ENCODE data around the gene PHF10.

PHF10 gene

GRCh38 chr6:169738204-169738975 lies 14.1 kb upstream of the PHF10 start:
- no peak for TF ChIP-seq CTCF (IDR thresholded peaks at IDR 0.05; ENCODE audit: low read depth, low read length, missing control alignments)
- H3K4me3 ChIP-seq (ENCODE audit: low read depth, low read length) = no peak overlapping the region
- DNase-seq (ENCODE audit: low read depth) = no peak

- DNase-seq (ENCODE audit: low read depth) = no peak
- TF ChIP-seq CTCF (IDR thresholded peaks at IDR 0.05; ENCODE audit: low read depth, low read length, missing control alignments) = no peak
- H3K4me3 ChIP-seq (ENCODE audit: low read depth, low read length) = no peak overlapping the region
Observed at GRCh38 chr6:169729961-169730360, 5.7 kb upstream of the PHF10 start.

GRCh38 chr6:169726963-169727362 lies 2.7 kb upstream of the PHF10 start:
- no peak overlapping the region for H3K4me3 ChIP-seq (ENCODE audit: low read depth, low read length)
- DNase-seq (ENCODE audit: low read depth) = no peak
- no peak for TF ChIP-seq CTCF (IDR thresholded peaks at IDR 0.05; ENCODE audit: low read depth, low read length, missing control alignments)

GRCh38 chr6:169726049-169726400 lies 1.7 kb upstream of the PHF10 start:
- TF ChIP-seq CTCF (IDR thresholded peaks at IDR 0.05; ENCODE audit: low read depth, low read length, missing control alignments) = no peak
- no peak overlapping the region for H3K4me3 ChIP-seq (ENCODE audit: low read depth, low read length)
- DNase-seq (ENCODE audit: low read depth) = no peak

GRCh38 chr6:169725125-169726048 lies 1.1 kb upstream of the PHF10 start:
- peak overlapping the region; percentile 52 for H3K4me3 ChIP-seq (ENCODE audit: low read depth, low read length)
- no peak for DNase-seq (ENCODE audit: low read depth)
- TF ChIP-seq CTCF (IDR thresholded peaks at IDR 0.05; ENCODE audit: low read depth, low read length, missing control alignments) = no peak

- TF ChIP-seq CTCF (IDR thresholded peaks at IDR 0.05; ENCODE audit: low read depth, low read length, missing control alignments) = no peak
- DNase-seq (ENCODE audit: low read depth) = no peak
- H3K4me3 ChIP-seq (ENCODE audit: low read depth, low read length) = peak overlapping the region; percentile 65; the same call in 1 of the 2 replicates
Observed at GRCh38 chr6:169723991-169724493, 258 bp downstream of the PHF10 start.

Data from GM12864 (cell line).